Measurements from ENCODE around the gene XYLT1. TPM values are rescaled to one million over a fixed set of nuclear protein-coding genes. Genes with fewer than 3 reads are reported as not detected.

XYLT1 gene
- total and polyA plus RNA-seq, 9 of the 15 experiments (the other 6 are each of a cell fraction or from before 2014, with no cell fraction given): 0.03 to 0.09 (median 0.08) TPM; not detected in 6

DNA sequence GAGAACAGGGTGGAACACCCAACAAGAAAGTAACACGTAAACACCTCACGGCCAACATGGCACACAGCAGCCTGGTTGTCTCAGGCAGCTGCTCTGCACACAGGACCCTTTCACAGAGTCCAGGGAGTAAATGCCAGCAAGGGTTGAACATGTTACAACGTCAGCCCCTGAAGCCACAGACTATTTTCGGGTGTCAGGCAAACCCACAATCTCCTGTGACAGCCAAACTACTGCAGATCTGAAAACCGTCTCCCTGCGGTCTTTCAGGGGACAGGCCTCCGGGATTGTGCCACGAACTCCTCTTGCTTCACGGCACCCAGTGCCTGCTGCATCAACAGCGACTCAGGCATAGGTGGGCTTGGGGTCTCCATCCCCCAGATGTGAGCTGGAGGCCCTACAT, 127.7 kb downstream of the XYLT1 start:
- CTCF ChIA-PET (ENCODE audit: low intra/inter-chr PET ratio): no interaction called here
- no peak overlapping the region for H3K4me2 ChIP-seq (ENCODE audit: insufficient read depth, low read length)
- no peak for FAIRE-seq
- TF ChIP-seq ETV1 (tag; conservative IDR thresholded peaks at IDR 0.05; ENCODE audit: low read depth) (no peak), HEY1 (CRISPR knock-in tag; IDR thresholded peaks at IDR 0.05; ENCODE audit: borderline replicate concordance) (no peak), ZNF695 (CRISPR knock-in tag; IDR thresholded peaks at IDR 0.05) (no peak), ZBTB33 (CRISPR knock-in tag; IDR thresholded peaks at IDR 0.05) (no peak), TRIM24 (IDR thresholded peaks at IDR 0.05) (no peak), L3MBTL2 (IDR thresholded peaks at IDR 0.05) (no peak), HDGF (IDR thresholded peaks at IDR 0.05) (no peak), FOXJ2 (tag; IDR thresholded peaks at IDR 0.05) (no peak), GTF2E2 (tag; IDR thresholded peaks at IDR 0.05) (no peak), ZNF511 (CRISPR knock-in tag; IDR thresholded peaks at IDR 0.05) (no peak), GTF2F1 (IDR thresholded peaks at IDR 0.05; ENCODE audit: low read depth, low read length) (no peak)
- TF ChIP-seq, protein P1, sequence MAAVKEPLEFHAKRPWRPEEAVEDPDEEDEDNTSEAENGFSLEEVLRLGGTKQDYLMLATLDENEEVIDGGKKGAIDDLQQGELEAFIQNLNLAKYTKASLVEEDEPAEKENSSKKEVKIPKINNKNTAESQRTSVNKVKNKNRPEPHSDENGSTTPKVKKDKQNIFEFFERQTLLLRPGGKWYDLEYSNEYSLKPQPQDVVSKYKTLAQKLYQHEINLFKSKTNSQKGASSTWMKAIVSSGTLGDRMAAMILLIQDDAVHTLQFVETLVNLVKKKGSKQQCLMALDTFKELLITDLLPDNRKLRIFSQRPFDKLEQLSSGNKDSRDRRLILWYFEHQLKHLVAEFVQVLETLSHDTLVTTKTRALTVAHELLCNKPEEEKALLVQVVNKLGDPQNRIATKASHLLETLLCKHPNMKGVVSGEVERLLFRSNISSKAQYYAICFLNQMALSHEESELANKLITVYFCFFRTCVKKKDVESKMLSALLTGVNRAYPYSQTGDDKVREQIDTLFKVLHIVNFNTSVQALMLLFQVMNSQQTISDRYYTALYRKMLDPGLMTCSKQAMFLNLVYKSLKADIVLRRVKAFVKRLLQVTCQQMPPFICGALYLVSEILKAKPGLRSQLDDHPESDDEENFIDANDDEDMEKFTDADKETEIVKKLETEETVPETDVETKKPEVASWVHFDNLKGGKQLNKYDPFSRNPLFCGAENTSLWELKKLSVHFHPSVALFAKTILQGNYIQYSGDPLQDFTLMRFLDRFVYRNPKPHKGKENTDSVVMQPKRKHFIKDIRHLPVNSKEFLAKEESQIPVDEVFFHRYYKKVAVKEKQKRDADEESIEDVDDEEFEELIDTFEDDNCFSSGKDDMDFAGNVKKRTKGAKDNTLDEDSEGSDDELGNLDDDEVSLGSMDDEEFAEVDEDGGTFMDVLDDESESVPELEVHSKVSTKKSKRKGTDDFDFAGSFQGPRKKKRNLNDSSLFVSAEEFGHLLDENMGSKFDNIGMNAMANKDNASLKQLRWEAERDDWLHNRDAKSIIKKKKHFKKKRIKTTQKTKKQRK (IDR thresholded peaks at IDR 0.05; ENCODE audit: borderline replicate concordance, low read depth, low read length): no peak
- TF ChIP-seq, protein P2, sequence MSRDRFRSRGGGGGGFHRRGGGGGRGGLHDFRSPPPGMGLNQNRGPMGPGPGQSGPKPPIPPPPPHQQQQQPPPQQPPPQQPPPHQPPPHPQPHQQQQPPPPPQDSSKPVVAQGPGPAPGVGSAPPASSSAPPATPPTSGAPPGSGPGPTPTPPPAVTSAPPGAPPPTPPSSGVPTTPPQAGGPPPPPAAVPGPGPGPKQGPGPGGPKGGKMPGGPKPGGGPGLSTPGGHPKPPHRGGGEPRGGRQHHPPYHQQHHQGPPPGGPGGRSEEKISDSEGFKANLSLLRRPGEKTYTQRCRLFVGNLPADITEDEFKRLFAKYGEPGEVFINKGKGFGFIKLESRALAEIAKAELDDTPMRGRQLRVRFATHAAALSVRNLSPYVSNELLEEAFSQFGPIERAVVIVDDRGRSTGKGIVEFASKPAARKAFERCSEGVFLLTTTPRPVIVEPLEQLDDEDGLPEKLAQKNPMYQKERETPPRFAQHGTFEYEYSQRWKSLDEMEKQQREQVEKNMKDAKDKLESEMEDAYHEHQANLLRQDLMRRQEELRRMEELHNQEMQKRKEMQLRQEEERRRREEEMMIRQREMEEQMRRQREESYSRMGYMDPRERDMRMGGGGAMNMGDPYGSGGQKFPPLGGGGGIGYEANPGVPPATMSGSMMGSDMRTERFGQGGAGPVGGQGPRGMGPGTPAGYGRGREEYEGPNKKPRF (IDR thresholded peaks at IDR 0.05; ENCODE audit: low read depth, low read length): no peak
- TF ChIP-seq, protein P3, sequence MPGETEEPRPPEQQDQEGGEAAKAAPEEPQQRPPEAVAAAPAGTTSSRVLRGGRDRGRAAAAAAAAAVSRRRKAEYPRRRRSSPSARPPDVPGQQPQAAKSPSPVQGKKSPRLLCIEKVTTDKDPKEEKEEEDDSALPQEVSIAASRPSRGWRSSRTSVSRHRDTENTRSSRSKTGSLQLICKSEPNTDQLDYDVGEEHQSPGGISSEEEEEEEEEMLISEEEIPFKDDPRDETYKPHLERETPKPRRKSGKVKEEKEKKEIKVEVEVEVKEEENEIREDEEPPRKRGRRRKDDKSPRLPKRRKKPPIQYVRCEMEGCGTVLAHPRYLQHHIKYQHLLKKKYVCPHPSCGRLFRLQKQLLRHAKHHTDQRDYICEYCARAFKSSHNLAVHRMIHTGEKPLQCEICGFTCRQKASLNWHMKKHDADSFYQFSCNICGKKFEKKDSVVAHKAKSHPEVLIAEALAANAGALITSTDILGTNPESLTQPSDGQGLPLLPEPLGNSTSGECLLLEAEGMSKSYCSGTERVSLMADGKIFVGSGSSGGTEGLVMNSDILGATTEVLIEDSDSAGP (CRISPR knock-in tag; IDR thresholded peaks at IDR 0.05): no peak

More for the DNA sequence above, 127.7 kb downstream of the XYLT1 start:
- ATAC-seq (no peak), DNase-seq (ENCODE audit: extremely low read depth in 1 of 4, low spot score in 3 of 4) (no peak)
- in situ Hi-C loops (cut with MboI): no loop called here
- H2AFZ ChIP-seq (ENCODE audit: low read depth, low read length): no peak overlapping the region
- no peaks in the 10 kb centered on the region for H3K36me3 ChIP-seq (ENCODE audit: control insufficient read depth, insufficient read depth, low read length)
- H3K79me2 ChIP-seq (ENCODE audit: control insufficient read depth, insufficient read depth, low read length): no peaks in the 10 kb centered on the region
- POLR2A ChIA-PET: no interaction called here
- H4K20me1 ChIP-seq (replicated peaks; ENCODE audit: control insufficient read depth, insufficient read depth, low read length): no peaks in the 10 kb centered on the region
- peaks cover 6 to 37% of the 10 kb centered on the region in 2 experiments; a peak in 4 of 5 replicates for H3K27me3 ChIP-seq (ENCODE audit: control insufficient read depth in 2 of 2, insufficient read depth in 2 of 2, low read length in 2 of 2)
- no peak overlapping the region for H3K4me3 ChIP-seq
- BruUV-seq (replicated peaks): no TSS peak
- no peaks in the 10 kb centered on the region for H3K4me1 ChIP-seq (replicated peaks in 1 of 2; ENCODE audit: control insufficient read depth in 2 of 2, insufficient read depth in 2 of 2, low read length in 2 of 2)
- no peak overlapping the region for H3K9ac ChIP-seq (ENCODE audit: insufficient read depth in 1 of 2, low read depth in 2 of 2, low read length in 2 of 2)
- intact Hi-C loops (cut with micrococcal nuclease): no loop called here
- no peaks in the 10 kb centered on the region for H3K9me3 ChIP-seq (replicated peaks; ENCODE audit: control insufficient read depth, insufficient read depth, low read depth, low read length)
- no peaks in the 10 kb centered on the region for H3K9me1 ChIP-seq (ENCODE audit: control insufficient read depth, insufficient read depth, low read length)
- WGBS (ENCODE audit: insufficient coverage, low coverage, missing lambda C conversion rate): under 1% methylated on average over 10 of the region's 10 CpGs
- H3K27ac ChIP-seq (ENCODE audit: extremely low read depth, low read depth, low read length): no peak overlapping the region

All from K562 (cell line).